Heart right ventricle (tissue), 16 donors: ENCODE data around the gene IFRD2. TPM values are rescaled to one million over a fixed set of nuclear protein-coding genes. Genes with fewer than 3 reads are reported as not detected.

Experiments used
- ATAC-seq, 8 donors: fragments of 200-7000 bp; cut with Tn5 transposase; one replicate each; pipeline ENCODE4 v1.9.1; 2020; ENCODE audit warnings: mild to moderate bottlenecking in 8 of 8, moderate library complexity in 8 of 8, moderate number of reproducible peaks in 1 of 8
- DNase-seq, 2 donors: peaks; one replicate each; pipeline ENCODE4 v3.0.0-alpha.2; 2020
- H3K27ac ChIP-seq, 10 donors: fragments of 200-600 bp; sonication (generic) in 2 of 10; one replicate each; pipeline versions ENCODE4 v1.5.0 to v1.8.0; 2020 to 2022; ENCODE audit warnings: mild to moderate bottlenecking in 3 of 10
- H3K27me3 ChIP-seq, 7 donors: fragments of 200-600 bp; one replicate each; pipeline ENCODE4 v1.8.0; 2021 to 2022; ENCODE audit warnings: mild to moderate bottlenecking in 2 of 7
- H3K36me3 ChIP-seq, 9 donors: fragments of 200-600 bp; sonication (generic) in 1 of 9; one replicate each; pipeline versions ENCODE4 v1.5.0 to v1.8.0; 2020 to 2022; ENCODE audit warnings: mild to moderate bottlenecking in 2 of 9
- H3K4me1 ChIP-seq, 9 donors: fragments of 200-600 bp; sonication (generic) in 1 of 9; one replicate each; pipeline versions ENCODE4 v1.5.0 to v1.8.0; 2020 to 2022; ENCODE audit warnings: mild to moderate bottlenecking in 4 of 9
- H3K4me3 ChIP-seq, 10 donors: fragments of 200-600 bp; sonication (generic) in 2 of 10; one replicate each; pipeline versions ENCODE4 v1.5.0 to v1.8.0; 2020 to 2022; ENCODE audit warnings: mild to moderate bottlenecking in 7 of 10, moderate library complexity in 2 of 10
- H3K9me3 ChIP-seq, 11 donors: fragments of 200-600 bp in 10 of 11; sonication (generic) in 2 of 11; one replicate each; pipeline versions ENCODE4 v1.5.0 to v1.8.0; 2013 to 2022; ENCODE audit warnings: mild to moderate bottlenecking in 2 of 11, control low read depth in 1 of 11, moderate library complexity in 1 of 11
- WGBS, 2 donors: extraction: QIAGEN DNeasy Blood & Tissue Kit; methylation state at CpG; one replicate each; pipeline ENCODE4 v1.1.7; 2013; ENCODE audit warnings: inconsistent platforms in 1 of 2; 5-methylcytosine and 5-hydroxymethylcytosine counted together
- intact Hi-C, 10 donors: fragments of 100-400 bp; cut with DNase I; formaldehyde crosslinking; loops; one replicate each; pipeline versions ENCODE4 v1.11.1 to v1.14.2; 2022
- polyA plus RNA-seq, 2 donors: library from polyadenylated mRNA; stranded (reverse); fragments of 200-250 nt; gene quantifications; one replicate each; pipeline ENCODE4 v1.2.3, GENCODE V29; 2013
- total RNA-seq, 10 donors: library from RNA; stranded (reverse); fragmentation: NEBNext Ultra II Directional in 3 of 10; extraction: Animal tissue kit (Norgen Biotek cat#: 25700) in 3 of 10; gene quantifications; one replicate each; pipeline versions ENCODE4 v1.2.1 to v1.2.4, GENCODE V29; 2021 to 2023
- TF ChIP-seq, protein P1 (sequence below), 9 donors: fragments of 200-600 bp; sonication (generic) in 2 of 9; IDR thresholded peaks; one replicate each; pipeline versions ENCODE4 v1.5.0 to v1.8.0; 2021 to 2022; ENCODE audit warnings: antibody characterized with exemption in 9 of 9, mild to moderate bottlenecking in 5 of 9, moderate library complexity in 1 of 9
- donor health status: Arrhythmogenic right ventricular cardiomyopathy.
- donor health status: ischemic (EF 13 %, LVEDD 7.1; RV severe dilation, severe dysfunction).
- donor health status: healthy with polysubstance abuse.
- donor health status: DM: no; HTN: yes; CAD: no.
- donor health status: DM: no; HTN: no; CAD: no.
- donor health status: ischemic (EF 25% LVEDD 6.9; RV normal size, moderate dysfunction).
- donor health status: ischemic (EF 25% LVEDD 5.7; RV mildly dilated, moderate dysfunction).
- donor health status: healthy.
- donor health status: DM: yes; HTN: yes; CAD: no.
- donor health status: Ischemic cardiomyopathy.
- donor health status: ischemic (EF 35%, LVEDD 5.7; RV mildly dilated, moderate dysfunction).
- donor health status: nonischemic (EF 11% LVEDD 7.7; RV severe dilation, severe dysfunction).
- donor health status: DM: yes; HTN: yes; CAD: no.
- donor health status: PGD.
- donor health status: ischemic (EF 29% LVEDD 5.4; RV normal size, mild dysfunction).
- donor health status: nonischemic (EF 23%, LVEDD 6.1; RV moderate dilation, normal function).

The IFRD2 gene
- total and polyA plus RNA-seq, 12 donors = 45.3 to 123 (median 57.0) TPM

DNA sequence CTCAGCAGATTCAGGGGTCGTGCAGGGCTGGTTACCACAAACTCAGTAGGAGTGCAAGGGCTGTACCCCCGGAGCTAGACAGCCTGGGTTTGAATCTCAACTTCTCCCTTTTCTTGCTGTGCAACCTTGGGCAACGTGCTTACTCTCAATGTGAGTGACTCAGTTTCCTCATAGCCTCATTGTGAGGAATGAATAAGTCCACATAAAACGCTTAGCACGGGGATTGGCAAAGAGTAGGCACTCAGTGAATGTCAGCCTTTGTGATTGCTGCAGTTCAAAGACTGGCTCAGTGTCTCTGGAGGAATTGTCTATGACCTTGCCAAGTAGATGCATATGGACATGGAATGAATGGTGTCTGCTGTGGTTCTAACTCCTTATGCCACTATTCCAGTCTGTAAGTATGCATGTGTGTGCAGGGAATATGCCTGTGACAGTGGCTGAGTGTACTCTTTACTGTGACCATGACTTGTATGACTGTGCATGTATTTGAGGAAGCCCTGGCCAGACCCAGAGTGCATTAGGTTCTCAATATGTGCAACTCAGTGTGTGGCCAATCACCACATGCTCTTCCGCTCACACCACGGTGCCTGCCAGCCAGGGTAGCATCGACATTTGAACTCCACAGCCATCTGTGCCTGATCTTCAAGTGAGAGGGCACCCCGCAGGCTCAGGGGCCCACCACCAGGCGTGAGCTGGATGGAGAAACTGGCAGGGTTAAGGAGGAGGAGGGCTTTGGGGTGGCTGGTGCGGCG lies 7.9 kb upstream of the IFRD2 start:
- H3K27ac ChIP-seq = peak overlapping the region; percentile 66 to 95 (median 94)
- peaks cover 22 to 59% (median 52%) of the 10 kb centered on the region in 9 donors for H3K4me1 ChIP-seq
- TF ChIP-seq, protein P1, sequence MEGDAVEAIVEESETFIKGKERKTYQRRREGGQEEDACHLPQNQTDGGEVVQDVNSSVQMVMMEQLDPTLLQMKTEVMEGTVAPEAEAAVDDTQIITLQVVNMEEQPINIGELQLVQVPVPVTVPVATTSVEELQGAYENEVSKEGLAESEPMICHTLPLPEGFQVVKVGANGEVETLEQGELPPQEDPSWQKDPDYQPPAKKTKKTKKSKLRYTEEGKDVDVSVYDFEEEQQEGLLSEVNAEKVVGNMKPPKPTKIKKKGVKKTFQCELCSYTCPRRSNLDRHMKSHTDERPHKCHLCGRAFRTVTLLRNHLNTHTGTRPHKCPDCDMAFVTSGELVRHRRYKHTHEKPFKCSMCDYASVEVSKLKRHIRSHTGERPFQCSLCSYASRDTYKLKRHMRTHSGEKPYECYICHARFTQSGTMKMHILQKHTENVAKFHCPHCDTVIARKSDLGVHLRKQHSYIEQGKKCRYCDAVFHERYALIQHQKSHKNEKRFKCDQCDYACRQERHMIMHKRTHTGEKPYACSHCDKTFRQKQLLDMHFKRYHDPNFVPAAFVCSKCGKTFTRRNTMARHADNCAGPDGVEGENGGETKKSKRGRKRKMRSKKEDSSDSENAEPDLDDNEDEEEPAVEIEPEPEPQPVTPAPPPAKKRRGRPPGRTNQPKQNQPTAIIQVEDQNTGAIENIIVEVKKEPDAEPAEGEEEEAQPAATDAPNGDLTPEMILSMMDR (IDR thresholded peaks at IDR 0.05) = no peak
- intact Hi-C loops = loop anchor here in 2 of 10 donors (2.0 to 5.0 kb wide), 2 partner anchors 21 to 37 kb away; no protein-coding TSS in a partner anchor
- peaks cover 0 to 22% (median 0%) of the 10 kb centered on the region in 9 donors for H3K36me3 ChIP-seq
- H3K4me3 ChIP-seq = peak overlapping the region; percentile 16 to 82 (median 57)
- DNase-seq (no peak), ATAC-seq (no peak)
- H3K9me3 ChIP-seq = no peaks in the 10 kb centered on the region
- 45 to 51% methylated on average over 12 of the region's 12 CpGs for WGBS, 2 donors
- H3K27me3 ChIP-seq = no peaks in the 10 kb centered on the region

DNA sequence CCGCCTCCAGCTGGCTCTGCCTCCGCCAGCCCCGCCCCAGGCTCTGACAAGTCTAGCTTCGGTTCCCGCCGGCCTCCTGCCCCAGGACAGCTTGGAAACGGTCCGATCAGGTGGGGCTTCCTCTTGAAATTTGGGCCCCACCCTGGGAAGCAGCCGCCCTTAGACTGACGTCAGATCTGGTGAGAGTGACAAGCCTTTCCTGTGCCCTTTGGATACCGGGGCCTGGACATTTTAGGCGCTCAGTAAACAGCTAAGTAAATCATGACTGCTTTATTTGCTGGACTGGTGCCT lies 7.4 kb upstream of the IFRD2 start:
- no peaks in the 10 kb centered on the region for H3K27me3 ChIP-seq
- no peaks in the 10 kb centered on the region for H3K9me3 ChIP-seq
- H3K27ac ChIP-seq = peak overlapping the region; percentile 66 to 95 (median 94)
- 0 to 1% methylated on average over 12 of the region's 12 CpGs for WGBS, 2 donors
- peaks cover 0 to 22% (median 0%) of the 10 kb centered on the region in 9 donors for H3K36me3 ChIP-seq
- ATAC-seq = no peak
- H3K4me3 ChIP-seq = peak overlapping the region; percentile 16 to 82 (median 57)
- TF ChIP-seq, protein P1 (IDR thresholded peaks at IDR 0.05) = no peak
- DNase-seq = no peak
- peaks cover 22 to 59% (median 52%) of the 10 kb centered on the region in 9 donors for H3K4me1 ChIP-seq
- intact Hi-C loops = no loop called here

DNA sequence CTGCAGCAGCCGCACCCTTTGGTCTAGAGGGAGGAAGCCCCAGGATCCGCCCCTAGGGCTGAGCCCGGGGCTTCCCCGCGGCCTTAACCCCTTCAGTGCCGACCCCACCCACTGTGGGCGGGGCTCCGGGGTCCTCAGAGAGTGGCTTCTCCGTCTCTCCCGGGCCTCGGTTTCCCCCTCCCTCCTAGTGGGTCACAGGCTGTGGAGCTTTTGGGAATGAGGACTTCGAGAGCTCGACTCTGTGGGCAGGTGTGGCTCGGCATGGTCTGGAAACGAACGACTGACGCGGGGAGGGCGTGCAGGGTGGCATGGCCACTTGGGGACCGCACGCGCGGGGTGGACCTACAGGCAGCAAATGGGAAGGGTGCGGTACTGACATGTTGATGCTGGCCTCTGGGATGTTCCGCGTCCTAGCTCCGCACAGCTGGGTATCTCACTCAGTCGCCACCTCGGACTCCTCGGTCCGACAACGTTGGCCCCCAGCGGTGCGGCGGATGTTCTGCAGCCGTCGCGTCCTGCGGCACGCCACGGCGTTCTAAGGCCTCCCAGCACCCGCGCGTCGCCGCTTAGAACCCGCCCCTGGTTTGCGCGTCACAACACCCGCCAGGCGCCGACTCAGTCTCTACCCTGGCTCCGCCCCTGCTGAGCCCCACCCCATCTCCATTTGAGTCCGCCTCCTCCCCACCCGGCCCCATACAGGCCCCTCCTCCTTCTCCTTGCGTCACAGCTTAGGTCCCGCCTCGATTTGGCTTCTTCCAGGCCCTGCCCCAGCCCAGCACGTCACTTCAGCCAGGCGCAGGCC lies 6.8 kb upstream of the IFRD2 start, which contains the start of the genes HYAL3 and NAA80:
TSS of gene HYAL3 (minus strand) at position 570 of the 802 bp plus-strand sequence. CDS start 3,803 bp downstream, outside the sequence.
TSS of gene NAA80 (minus strand) at position 570 of the 802 bp plus-strand sequence. CDS start 1,942 bp downstream, outside the sequence.
- Histone ChIP-seq H3K9me3 (no peaks in the 10 kb centered on the region), H3K36me3 (peaks cover 0 to 22% (median 0%) of the 10 kb centered on the region in 9 donors), H3K27me3 (no peaks in the 10 kb centered on the region), H3K4me3 (peak within 1 kb of the TSS; percentile 52 to 82 (median 68)), H3K4me1 (peaks cover 22 to 59% (median 52%) of the 10 kb centered on the region in 9 donors), H3K27ac (peak within 1 kb of the TSS; percentile 87 to 96 (median 95))
- DNase-seq = peak; percentile 99 to 100
- WGBS, 2 donors = 0 to 1% methylated on average over 61 of the region's 61 CpGs
- intact Hi-C loops = no loop called here
- peak; percentile 86 to 91 (median 90) for ATAC-seq
- TF ChIP-seq, protein P1 (IDR thresholded peaks at IDR 0.05) = peak in 8 of 9 donors; percentile 16 to 52 (median 42)
